Measurements from ENCODE around the gene KLHL1. TPM values are rescaled to one million over a fixed set of nuclear protein-coding genes. Genes with fewer than 3 reads are reported as not detected.

KLHL1 gene
- total and polyA plus RNA-seq, 2 of the 4 experiments (the other 2 are of a cell fraction): not detected

- CTCF ChIA-PET: no interaction called here
- in situ Hi-C loops (cut with MboI; ENCODE audit: low sequenced_read_pairs): no loop called here
- no CpG with 5 or more reads among the region's 4 CpGs for WGBS, 2 experiments (ENCODE audit: extremely low coverage in 2 of 2, insufficient read length in 1 of 2)
Observed at GRCh38 chr13:70087247-70087646, 21.0 kb downstream of the KLHL1 start.

More at GRCh38 chr13:70087247-70087646, 21.0 kb downstream of the KLHL1 start:
- DNase-seq: no peak
- Histone ChIP-seq H2BK5ac (ENCODE audit: low read depth, low read length, poor library complexity, severe bottlenecking) (no peak overlapping the region), H3K36me3 (ENCODE audit: control insufficient read depth, insufficient read depth, low read length) (no peaks in the 10 kb centered on the region), H3K79me1 (ENCODE audit: low read depth in 1 of 2, low read length in 2 of 2) (no peaks in the 10 kb centered on the region), H3K18ac (ENCODE audit: low read depth, low read length) (no peak overlapping the region), H3K23ac (ENCODE audit: low read depth, low read length) (no peak overlapping the region), H3K9me3 (ENCODE audit: control insufficient read depth, insufficient read depth, low read length) (peaks cover 2% of the 10 kb centered on the region; the same call in 1 of the 2 replicates), H4K8ac (ENCODE audit: low read depth in 2 of 2, low read length in 2 of 2) (no peak overlapping the region), H3K56ac (ENCODE audit: extremely low read depth, insufficient read depth, low read length) (no peak overlapping the region), H2BK120ac (ENCODE audit: low read depth, low read length) (no peak overlapping the region), H2AFZ (replicated peaks; ENCODE audit: low read length, poor library complexity) (no peak overlapping the region), H3K27ac (ENCODE audit: insufficient read depth, low read length) (no peak overlapping the region), H3K4me1 (ENCODE audit: control insufficient read depth, insufficient read depth, low read length) (no peaks in the 10 kb centered on the region), H2BK20ac (ENCODE audit: low read depth, low read length) (no peak overlapping the region), H3K27me3 (ENCODE audit: control insufficient read depth, insufficient read depth, low read length) (no peaks in the 10 kb centered on the region), H2AK5ac (ENCODE audit: low read depth, low read length) (no peak overlapping the region), H3K4ac (ENCODE audit: low read depth, low read length) (no peak overlapping the region), H4K20me1 (ENCODE audit: insufficient read depth, low read length) (no peaks in the 10 kb centered on the region), H4K91ac (ENCODE audit: insufficient read depth, low read depth, low read length) (no peak overlapping the region), H4K5ac (ENCODE audit: low read depth, low read length) (no peak overlapping the region), H3K14ac (replicated peaks; ENCODE audit: low read depth, low read length) (no peak overlapping the region), H2AK9ac (replicated peaks; ENCODE audit: low read depth, low read length, poor library complexity) (no peak overlapping the region), H3K4me3 (ENCODE audit: insufficient read depth, low read depth, low read length) (no peak overlapping the region), H3K4me2 (ENCODE audit: low read depth, low read length) (no peak overlapping the region), H3K9ac (ENCODE audit: low read depth, low read length) (no peak overlapping the region), H2BK15ac (ENCODE audit: low read depth, low read length) (no peak overlapping the region), H3K9me1 (ENCODE audit: insufficient read depth, low read length) (no peaks in the 10 kb centered on the region)
- TF ChIP-seq POLR2A (IDR thresholded peaks at IDR 0.05; ENCODE audit: low read depth, low read length): no peak
- TF ChIP-seq, protein P1, sequence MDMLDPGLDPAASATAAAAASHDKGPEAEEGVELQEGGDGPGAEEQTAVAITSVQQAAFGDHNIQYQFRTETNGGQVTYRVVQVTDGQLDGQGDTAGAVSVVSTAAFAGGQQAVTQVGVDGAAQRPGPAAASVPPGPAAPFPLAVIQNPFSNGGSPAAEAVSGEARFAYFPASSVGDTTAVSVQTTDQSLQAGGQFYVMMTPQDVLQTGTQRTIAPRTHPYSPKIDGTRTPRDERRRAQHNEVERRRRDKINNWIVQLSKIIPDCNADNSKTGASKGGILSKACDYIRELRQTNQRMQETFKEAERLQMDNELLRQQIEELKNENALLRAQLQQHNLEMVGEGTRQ (IDR thresholded peaks at IDR 0.05; ENCODE audit: low read depth, low read length): no peak
- no peak for TF ChIP-seq BHLHE40 (IDR thresholded peaks at IDR 0.05; ENCODE audit: low read depth, low read length)
- TF ChIP-seq NFE2L2 (IDR thresholded peaks at IDR 0.05; ENCODE audit: low read depth, low read length): no peak
- TF ChIP-seq, protein P2, sequence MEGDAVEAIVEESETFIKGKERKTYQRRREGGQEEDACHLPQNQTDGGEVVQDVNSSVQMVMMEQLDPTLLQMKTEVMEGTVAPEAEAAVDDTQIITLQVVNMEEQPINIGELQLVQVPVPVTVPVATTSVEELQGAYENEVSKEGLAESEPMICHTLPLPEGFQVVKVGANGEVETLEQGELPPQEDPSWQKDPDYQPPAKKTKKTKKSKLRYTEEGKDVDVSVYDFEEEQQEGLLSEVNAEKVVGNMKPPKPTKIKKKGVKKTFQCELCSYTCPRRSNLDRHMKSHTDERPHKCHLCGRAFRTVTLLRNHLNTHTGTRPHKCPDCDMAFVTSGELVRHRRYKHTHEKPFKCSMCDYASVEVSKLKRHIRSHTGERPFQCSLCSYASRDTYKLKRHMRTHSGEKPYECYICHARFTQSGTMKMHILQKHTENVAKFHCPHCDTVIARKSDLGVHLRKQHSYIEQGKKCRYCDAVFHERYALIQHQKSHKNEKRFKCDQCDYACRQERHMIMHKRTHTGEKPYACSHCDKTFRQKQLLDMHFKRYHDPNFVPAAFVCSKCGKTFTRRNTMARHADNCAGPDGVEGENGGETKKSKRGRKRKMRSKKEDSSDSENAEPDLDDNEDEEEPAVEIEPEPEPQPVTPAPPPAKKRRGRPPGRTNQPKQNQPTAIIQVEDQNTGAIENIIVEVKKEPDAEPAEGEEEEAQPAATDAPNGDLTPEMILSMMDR (conservative IDR thresholded peaks at IDR 0.05; ENCODE audit: low read depth, low read length): no peak
- TF ChIP-seq CHD1 (IDR thresholded peaks at IDR 0.05; ENCODE audit: low read depth, low read length): no peak
- no peak for TF ChIP-seq MXI1 (IDR thresholded peaks at IDR 0.05; ENCODE audit: borderline replicate concordance, low read depth, low read length)
- TF ChIP-seq RAD21 (IDR thresholded peaks at IDR 0.05; ENCODE audit: low read length): no peak
- no peak for TF ChIP-seq SMC3 (IDR thresholded peaks at IDR 0.05; ENCODE audit: low read depth, low read length)
- TF ChIP-seq RCOR1 (IDR thresholded peaks at IDR 0.05; ENCODE audit: insufficient replicate concordance, low read length): no peak
- no peak for TF ChIP-seq MAZ (IDR thresholded peaks at IDR 0.05; ENCODE audit: borderline replicate concordance, low read depth, low read length)
- TF ChIP-seq MAFK (IDR thresholded peaks at IDR 0.05; ENCODE audit: low read depth, low read length): no peak
- no peak for TF ChIP-seq CEBPB (IDR thresholded peaks at IDR 0.05; ENCODE audit: low read depth, low read length)
- TF ChIP-seq FOS (IDR thresholded peaks at IDR 0.05; ENCODE audit: low read depth, low read length): no peak
- TF ChIP-seq RFX5 (IDR thresholded peaks at IDR 0.05; ENCODE audit: low read depth, low read length): no peak
- TF ChIP-seq, protein P3, sequence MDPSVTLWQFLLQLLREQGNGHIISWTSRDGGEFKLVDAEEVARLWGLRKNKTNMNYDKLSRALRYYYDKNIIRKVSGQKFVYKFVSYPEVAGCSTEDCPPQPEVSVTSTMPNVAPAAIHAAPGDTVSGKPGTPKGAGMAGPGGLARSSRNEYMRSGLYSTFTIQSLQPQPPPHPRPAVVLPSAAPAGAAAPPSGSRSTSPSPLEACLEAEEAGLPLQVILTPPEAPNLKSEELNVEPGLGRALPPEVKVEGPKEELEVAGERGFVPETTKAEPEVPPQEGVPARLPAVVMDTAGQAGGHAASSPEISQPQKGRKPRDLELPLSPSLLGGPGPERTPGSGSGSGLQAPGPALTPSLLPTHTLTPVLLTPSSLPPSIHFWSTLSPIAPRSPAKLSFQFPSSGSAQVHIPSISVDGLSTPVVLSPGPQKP (IDR thresholded peaks at IDR 0.05; ENCODE audit: borderline replicate concordance, low read depth, low read length): no peak
- ATAC-seq (ENCODE audit: low read depth): no peak
- dilution Hi-C loops (cut with HindIII; ENCODE audit: low sequenced_read_pairs, unreplicated experiment) (no loop called here), intact Hi-C loops (cut with micrococcal nuclease) (no loop called here)
- no TSS peak for BruUV-seq (replicated peaks)
- POLR2A ChIA-PET (ENCODE audit: unreplicated experiment): no interaction called here
